22Rv1 (cell line): ENCODE data around the gene MEF2D.

Experiments used
- H3K27ac ChIP-seq: fragments of 450-650 bp; 2 replicates; pipeline ENCODE4 v1.5.1; 2017
- ZFX ChIP-seq: fragments of 450-650 bp; IDR thresholded peaks from 2 replicates; pipeline ENCODE4 v1.6.1; 2017; ENCODE audit warnings: antibody characterized with exemption, borderline replicate concordance
- TF ChIP-seq, protein P1 (sequence below): fragments of 450-650 bp; IDR thresholded peaks from 2 replicates; pipeline ENCODE4 v1.5.1; 2017; ENCODE audit warnings: mild to moderate bottlenecking

The MEF2D gene

DNA sequence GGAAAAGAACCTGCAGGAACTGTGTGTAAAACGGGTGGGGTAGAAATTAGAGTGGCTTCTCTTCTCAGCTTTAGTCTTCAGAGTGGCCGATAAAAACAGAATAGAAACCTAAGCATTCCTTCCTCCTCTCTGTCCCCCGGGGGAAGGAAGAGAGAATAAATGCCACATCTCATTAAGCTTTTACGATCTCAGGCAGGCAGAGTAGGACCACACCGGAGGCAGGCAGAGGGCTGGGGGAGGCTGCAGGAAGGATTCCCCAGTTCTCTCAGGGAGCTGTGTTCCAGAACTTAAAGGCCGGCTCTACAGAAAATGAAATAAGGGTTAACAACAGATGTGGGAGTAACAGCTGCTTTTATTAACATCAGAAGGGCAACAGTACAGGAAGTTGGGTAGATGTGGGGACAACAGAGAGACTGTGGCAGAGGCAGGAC is 24.5 kb upstream of the MEF2D start:
- H3K27ac ChIP-seq: peak overlapping the region; percentile 47

DNA sequence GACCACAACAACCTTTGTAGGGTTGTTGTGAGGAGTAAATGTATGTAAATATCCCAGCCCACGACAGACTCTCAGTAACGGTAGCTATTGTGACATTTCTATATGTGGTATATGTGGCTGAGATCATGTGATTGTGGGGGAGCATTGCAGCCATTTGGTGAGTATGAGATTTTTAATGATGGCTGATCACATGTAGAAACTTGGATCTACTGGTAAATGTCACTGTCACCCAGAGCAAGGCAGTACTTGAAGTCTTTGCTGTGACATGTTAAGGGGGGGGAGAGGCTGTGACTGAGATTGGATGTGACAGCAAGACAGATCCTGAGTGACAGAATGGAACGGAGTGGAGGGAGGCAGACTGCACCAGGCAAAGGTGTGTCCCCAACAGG is 23.9 kb upstream of the MEF2D start:
- TF ChIP-seq, protein P1, sequence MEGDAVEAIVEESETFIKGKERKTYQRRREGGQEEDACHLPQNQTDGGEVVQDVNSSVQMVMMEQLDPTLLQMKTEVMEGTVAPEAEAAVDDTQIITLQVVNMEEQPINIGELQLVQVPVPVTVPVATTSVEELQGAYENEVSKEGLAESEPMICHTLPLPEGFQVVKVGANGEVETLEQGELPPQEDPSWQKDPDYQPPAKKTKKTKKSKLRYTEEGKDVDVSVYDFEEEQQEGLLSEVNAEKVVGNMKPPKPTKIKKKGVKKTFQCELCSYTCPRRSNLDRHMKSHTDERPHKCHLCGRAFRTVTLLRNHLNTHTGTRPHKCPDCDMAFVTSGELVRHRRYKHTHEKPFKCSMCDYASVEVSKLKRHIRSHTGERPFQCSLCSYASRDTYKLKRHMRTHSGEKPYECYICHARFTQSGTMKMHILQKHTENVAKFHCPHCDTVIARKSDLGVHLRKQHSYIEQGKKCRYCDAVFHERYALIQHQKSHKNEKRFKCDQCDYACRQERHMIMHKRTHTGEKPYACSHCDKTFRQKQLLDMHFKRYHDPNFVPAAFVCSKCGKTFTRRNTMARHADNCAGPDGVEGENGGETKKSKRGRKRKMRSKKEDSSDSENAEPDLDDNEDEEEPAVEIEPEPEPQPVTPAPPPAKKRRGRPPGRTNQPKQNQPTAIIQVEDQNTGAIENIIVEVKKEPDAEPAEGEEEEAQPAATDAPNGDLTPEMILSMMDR: no peak
- TF ChIP-seq ZFX: no peak
- H3K27ac ChIP-seq: peak overlapping the region; percentile 47

More for the DNA sequence above, 24.5 kb upstream of the MEF2D start:
- TF ChIP-seq ZFX: no peak
- TF ChIP-seq, protein P1: no peak

DNA sequence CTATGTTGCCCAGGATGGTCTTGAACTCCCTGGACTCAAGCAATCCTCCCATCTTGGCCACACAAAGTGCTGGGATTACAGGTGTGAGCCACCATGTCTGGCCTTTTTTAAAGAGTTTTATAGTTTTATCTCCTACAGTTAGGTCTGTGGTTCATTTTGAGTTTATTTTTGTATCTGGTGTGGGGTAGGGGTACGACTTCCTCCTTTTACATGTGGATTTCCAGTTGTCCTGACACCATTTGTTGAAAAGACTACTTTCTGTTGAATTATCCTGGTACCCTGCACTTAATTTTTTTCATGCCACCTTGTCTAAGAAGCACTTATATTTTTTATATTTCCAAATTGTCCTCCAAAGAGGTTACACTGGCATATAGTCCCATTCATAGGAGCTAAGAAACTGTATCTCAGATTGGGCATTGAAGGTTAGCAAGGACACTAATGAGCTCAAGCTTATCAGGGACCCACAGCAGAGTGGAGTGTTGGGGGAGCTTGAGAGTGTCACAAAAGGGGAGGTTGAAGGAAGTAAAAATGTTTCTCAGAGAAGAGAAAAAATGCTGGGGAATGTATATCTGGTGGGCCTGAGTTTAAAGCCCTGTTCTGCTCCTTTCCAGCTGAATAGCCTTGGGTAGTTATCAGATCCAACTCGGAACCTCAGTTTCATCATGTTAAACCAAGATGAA is 23.4 kb upstream of the MEF2D start:
- H3K27ac ChIP-seq: peak overlapping the region; percentile 47; the same call in 1 of the 2 replicates
- TF ChIP-seq, protein P1: no peak

DNA sequence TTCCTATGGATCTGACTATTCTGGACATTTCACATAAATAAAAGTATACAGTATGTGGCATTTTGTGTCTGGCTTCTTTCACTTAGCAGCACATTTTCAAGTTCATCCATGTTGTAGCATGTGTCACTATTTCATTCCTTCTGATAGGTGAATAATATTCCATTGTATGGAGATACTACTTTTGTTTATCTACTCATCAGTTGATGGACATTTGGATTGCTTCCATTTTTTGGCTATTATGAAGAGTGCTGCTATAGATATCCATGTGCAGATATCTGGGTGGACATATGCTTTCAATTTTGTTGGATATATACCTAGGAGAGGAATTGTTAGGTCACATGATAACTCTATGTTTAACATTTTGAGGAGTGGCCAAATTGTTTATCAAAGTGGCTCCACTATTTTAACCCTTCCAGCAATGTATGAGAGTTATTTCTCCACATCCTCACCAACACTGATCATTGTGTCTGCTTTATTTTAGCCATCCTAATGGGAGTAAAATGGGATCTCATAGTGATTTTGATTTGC is 21.9 kb upstream of the MEF2D start:
- H3K27ac ChIP-seq: no peak overlapping the region

DNA sequence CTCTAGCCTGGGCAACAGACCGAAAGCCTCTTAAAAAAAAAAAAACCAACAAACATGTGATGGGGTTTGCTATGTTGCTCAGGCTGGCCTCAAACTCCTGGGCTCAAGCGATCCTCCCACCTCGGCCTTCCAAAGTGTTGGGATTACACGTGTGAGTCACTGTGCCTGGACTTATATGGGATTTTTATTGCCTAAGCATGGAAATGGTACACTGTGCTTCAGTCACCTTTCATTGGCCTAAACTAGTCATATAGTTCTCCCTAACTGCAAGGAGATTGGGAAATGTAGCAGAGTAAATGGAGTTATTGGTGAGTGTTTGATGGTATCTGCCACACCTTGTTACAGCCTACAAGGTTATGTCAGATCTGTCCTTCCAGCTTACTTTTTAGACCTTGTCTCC is 17.2 kb upstream of the MEF2D start:
- TF ChIP-seq, protein P1: no peak
- no peak for TF ChIP-seq ZFX
- H3K27ac ChIP-seq: peak overlapping the region; percentile 47

More for the DNA sequence above, 21.9 kb upstream of the MEF2D start:
- TF ChIP-seq ZFX: no peak
- TF ChIP-seq, protein P1: no peak

DNA sequence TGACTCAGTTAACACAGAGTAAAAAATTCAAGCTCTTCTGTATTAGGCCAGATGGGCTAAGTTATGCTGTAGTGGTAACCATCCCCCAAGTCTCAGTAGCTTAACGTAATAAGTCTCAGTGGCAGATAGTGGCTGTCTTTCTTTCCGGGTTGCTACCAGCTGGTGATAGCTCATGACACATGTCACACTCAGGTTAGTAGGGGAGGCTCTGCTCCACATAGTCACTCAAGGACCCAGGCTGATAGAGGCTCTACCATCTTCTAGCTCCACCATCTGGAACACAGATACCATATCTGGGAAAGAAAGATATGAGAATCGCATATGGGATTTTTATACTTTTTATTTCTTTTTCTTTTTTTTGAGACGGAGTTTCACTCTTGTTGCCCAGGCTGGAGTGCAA is 16.2 kb upstream of the MEF2D start:
- H3K27ac ChIP-seq: no peak overlapping the region
- TF ChIP-seq, protein P1: no peak
- TF ChIP-seq ZFX: no peak

DNA sequence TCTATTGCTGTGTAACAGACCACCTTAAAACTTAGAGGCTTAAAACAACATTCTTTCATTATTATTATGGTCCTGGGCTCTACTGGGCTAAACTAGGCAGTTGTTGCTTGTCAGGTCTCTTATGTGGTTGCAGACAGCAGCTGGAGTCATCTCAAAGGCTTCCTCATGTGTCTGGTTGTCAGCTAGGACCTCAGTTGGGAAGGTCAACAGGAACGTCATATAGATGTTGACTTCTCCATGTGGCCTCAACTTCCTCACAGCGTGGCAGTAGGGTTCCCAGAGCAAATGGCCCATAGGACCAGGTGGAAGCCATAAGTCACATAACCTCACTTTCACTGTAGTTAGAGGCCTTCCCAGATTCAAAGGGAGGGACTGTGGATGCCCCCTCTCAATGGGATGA is 15.4 kb upstream of the MEF2D start:
- TF ChIP-seq ZFX: no peak
- TF ChIP-seq, protein P1: no peak

More for the DNA sequence above, 15.4 kb upstream of the MEF2D start:
- no peak overlapping the region for H3K27ac ChIP-seq
